H1 (cell line): ENCODE data around the gene RSBN1.

Experiments used
- BRCA1 ChIP-seq: IDR thresholded peaks from 2 replicates; pipeline ENCODE4 v1.6.1; 2012; ENCODE audit warnings: low read depth, low read length, improper control_type of control experiment
- CTCF ChIP-seq, 3 experiments: IDR thresholded peaks; 1 replicate in 2 of 3; 2 replicates in 1 of 3; pipeline versions ENCODE4 v1.5.1 to v1.6.1; 2011; ENCODE audit warnings: low read length in 3 of 3, mild to moderate bottlenecking in 3 of 3, inconsistent platforms in 2 of 3, low read depth in 1 of 3, moderate library complexity in 1 of 3; ENCODE audit not compliant: insufficient read depth in 1 of 3; ENCODE audit errors: control extremely low read depth in 1 of 3
- EP300 ChIP-seq, 2 experiments: IDR thresholded peaks; 1 replicate in 1 of 2; 2 replicates in 1 of 2; pipeline ENCODE4 v1.6.1; 2011 to 2012; ENCODE audit warnings: low read depth in 2 of 2, low read length in 2 of 2, mild to moderate bottlenecking in 2 of 2, borderline replicate concordance in 1 of 2, inconsistent platforms in 1 of 2, moderate library complexity in 1 of 2
- POLR2A ChIP-seq, 2 experiments: IDR thresholded peaks; 1 replicate in 1 of 2; 2 replicates in 1 of 2; pipeline ENCODE4 v1.6.1; 2011; ENCODE audit warnings: low read depth in 2 of 2, low read length in 2 of 2, mild to moderate bottlenecking in 2 of 2; ENCODE audit errors: control extremely low read depth in 1 of 2
- POLR2AphosphoS5 ChIP-seq: IDR thresholded peaks from 2 replicates; pipeline ENCODE4 v1.6.1; 2011; ENCODE audit warnings: low read depth, low read length
- RAD21 ChIP-seq, 2 experiments: IDR thresholded peaks in 1 of 2; conservative IDR thresholded peaks in 1 of 2; 2 replicates each; pipeline ENCODE4 v1.6.1; 2011; ENCODE audit warnings: low read depth in 2 of 2, low read length in 2 of 2, improper control_type of control experiment in 1 of 2, inconsistent platforms in 1 of 2, mild to moderate bottlenecking in 1 of 2, moderate library complexity in 1 of 2
- RFX5 ChIP-seq: IDR thresholded peaks from 2 replicates; pipeline ENCODE4 v1.6.1; 2011; ENCODE audit warnings: low read depth, low read length, improper control_type of control experiment, borderline replicate concordance
- SIN3A ChIP-seq, 2 experiments: IDR thresholded peaks in 1 of 2; conservative IDR thresholded peaks in 1 of 2; 2 replicates each; pipeline ENCODE4 v1.6.1; 2011 to 2012; ENCODE audit warnings: low read length in 2 of 2, improper control_type of control experiment in 1 of 2, low read depth in 1 of 2, mild to moderate bottlenecking in 1 of 2

GRCh38 chr1:113760102-113761080, 51.9 kb downstream of the RSBN1 start:
- no peak for TF ChIP-seq EP300 (IDR thresholded peaks at IDR 0.05; ENCODE audit: borderline replicate concordance in 1 of 2, low read depth in 2 of 2, low read length in 2 of 2)
- no peak for TF ChIP-seq CTCF (IDR thresholded peaks at IDR 0.05; ENCODE audit: control extremely low read depth in 1 of 3, insufficient read depth in 1 of 3, low read depth in 1 of 3, low read length in 3 of 3)
- no peak for TF ChIP-seq POLR2A (IDR thresholded peaks at IDR 0.05; ENCODE audit: control extremely low read depth in 1 of 2, low read depth in 2 of 2, low read length in 2 of 2)
- TF ChIP-seq BRCA1 = no peak
- TF ChIP-seq POLR2AphosphoS5 = no peak
- TF ChIP-seq RAD21 (IDR thresholded peaks at IDR 0.05 in 1 of 2, conservative IDR thresholded peaks at IDR 0.05 in 1 of 2; ENCODE audit: low read depth in 2 of 2, low read length in 2 of 2) = no peak
- no peak for TF ChIP-seq RFX5
- TF ChIP-seq SIN3A (conservative IDR thresholded peaks at IDR 0.05 in 1 of 2, IDR thresholded peaks at IDR 0.05 in 1 of 2; ENCODE audit: low read depth in 1 of 2, low read length in 2 of 2) = no peak
